Germinal center (tissue), 1 donor: ENCODE measurements around the gene ZDHHC22.
"Not testable (repeated sequence)": the region's sequence is repeated elsewhere in the genome, so short reads cannot be mapped to it uniquely, and the experiment has no call there.

ENCODE experiments used
- DNase-seq: peaks from one replicate; pipeline ENCODE4 v3.0.0; 2012; ENCODE audit warnings: mixed read lengths, low spot score

The ZDHHC22 gene

GRCh38 chr14:77141214-77142004 lies at the start of gene ZDHHC22:
ZDHHC22 (minus strand) TSS chr14:77141791; CDS start chr14:77139738, 2,053 bp downstream.
- peak; percentile 60 for DNase-seq

DNA sequence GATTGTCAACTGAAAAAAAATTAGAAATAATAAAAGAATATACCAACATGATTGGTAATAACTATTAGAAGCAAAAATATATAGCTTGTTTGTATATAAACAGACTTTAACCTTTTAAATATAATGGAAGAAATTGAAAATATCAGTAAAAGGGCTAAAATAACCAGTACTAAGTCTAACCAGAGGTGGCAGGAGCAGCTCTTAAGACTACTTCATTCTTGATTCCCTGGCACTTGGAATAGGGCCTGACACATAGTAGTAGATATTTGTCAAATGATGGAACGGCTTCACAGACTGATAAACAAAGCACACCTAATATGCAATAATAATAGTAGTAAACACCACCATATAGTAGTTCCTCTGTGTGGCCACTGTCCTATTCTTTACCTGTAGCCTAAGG lies 49.4 kb upstream of the ZDHHC22 start:
- no peak for DNase-seq

DNA sequence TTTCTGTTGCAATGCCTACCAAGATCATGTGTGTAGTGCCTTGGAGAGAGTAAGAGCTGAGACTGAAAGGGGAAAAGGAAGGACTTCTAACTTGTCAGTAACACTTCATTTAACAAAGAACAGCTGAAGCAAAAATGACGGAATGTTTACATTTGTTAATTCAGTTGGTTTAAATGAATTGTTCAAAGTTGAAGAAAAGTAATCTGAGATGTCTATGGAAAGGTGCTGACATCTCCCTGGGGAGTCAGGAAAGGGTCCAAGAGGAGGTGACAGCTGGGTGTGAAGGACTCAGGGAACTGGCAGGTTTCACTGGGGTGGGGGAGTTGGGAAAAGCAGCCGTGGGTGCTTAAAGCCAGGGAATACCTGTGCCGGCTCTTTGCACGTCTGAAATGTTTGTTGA lies 47.9 kb upstream of the ZDHHC22 start:
- no peak for DNase-seq

- no peak for DNase-seq
Observed at GRCh38 chr14:77187649-77188012, 46.0 kb upstream of the ZDHHC22 start.

- no peak for DNase-seq
Observed at GRCh38 chr14:77186911-77187648, 45.5 kb upstream of the ZDHHC22 start.

DNA sequence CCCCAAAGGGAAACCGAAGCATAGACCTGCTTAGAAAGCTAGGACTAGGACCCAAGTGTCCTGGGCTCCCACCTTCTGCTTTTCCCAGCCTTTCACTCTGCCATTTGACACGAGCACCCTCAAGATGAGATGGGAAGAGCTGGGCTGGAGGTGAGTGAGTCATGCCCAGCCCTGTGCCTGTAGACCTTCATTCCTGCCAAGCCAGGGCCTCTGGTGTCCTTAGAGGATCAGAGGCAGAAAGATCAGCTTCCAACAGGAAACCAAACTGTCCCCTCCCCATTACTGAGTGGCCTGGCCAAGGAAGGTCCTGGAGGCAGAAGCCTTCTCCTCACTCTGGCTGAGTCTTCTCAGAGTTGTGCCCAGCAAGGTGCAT lies 43.5 kb upstream of the ZDHHC22 start:
- DNase-seq: no peak

DNA sequence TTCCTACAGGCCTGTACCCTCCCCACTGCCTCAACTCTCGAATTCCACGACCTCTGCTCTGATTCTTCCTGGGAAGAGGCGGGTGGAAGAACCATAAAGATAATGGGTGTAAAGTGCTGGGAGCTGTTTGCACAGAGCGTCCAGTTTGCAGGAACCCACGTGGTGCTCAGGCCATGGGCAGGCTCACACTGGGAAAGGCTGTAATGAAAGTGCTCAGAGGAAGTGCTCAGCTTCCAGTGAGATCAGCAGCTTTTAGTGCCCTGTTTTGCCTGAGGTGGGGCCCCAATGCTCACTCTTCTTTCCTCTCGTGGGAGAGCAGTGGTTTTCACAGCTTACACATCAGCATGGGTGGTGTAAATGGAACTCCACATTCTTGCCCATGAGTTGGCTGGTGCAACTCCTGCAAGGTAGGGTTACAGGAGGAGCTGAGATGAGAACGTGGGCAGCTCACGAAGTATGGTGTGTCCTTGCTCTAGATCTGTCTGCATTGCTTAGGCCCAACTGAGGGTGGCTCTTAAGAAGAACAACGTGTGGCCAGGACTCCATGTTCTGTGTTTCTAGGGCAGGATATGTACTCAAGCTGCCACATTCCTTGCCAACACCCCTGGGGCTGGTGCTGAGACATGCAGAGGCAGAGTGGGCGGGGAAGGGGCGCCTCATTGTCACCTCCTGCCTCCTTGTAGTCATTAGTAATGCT lies 43.0 kb upstream of the ZDHHC22 start:
- no peak for DNase-seq

- DNase-seq: no peak
Observed at GRCh38 chr14:77183896-77184295, 42.3 kb upstream of the ZDHHC22 start.

DNA sequence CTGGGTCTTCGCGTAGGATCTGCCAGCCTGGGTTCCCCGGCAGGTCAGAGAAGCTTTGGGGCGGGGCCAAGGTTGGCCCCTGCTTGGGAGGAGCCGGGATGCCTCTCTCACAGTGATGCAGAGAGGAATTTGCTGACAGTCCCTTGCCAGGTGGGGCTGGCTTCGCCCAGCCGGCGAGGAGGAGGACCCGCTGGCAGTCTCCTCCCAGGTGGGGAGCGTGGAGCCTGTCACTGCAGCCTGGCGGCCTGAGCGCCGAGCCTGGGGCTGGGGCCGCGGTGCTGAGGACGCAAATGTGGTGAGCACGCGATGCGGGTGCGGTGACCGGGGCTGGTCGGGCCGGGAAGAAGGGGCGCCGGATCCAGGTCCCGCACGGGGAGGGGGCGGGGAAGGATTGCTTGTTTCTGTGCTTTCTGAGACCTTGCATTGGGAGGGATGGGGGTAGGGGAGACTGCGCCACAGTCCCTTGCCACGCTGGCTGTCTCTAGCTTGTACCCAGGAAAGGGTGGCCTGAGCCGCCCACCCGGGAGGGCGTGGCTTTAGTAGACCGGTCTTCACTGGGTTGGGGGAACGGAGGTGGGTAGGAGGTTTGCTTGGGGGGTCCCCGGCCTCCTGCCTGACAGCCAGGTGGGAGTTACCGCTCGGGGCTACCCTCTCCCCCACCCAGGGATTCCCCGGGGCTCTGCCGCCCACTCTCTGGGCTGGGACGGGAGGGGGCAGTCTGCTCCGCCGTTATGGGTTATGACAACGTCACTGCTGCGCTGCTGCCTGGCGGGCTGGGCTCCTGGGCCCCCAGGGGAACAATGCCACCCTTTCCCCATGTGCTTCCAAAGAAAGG lies 40.2 kb upstream of the ZDHHC22 start, which contains the start of gene TMEM63C:
Gene TMEM63C (plus strand): TSS at position 196 of the 835 bp plus-strand sequence. CDS start 37,016 bp downstream, outside the sequence.
- peak; percentile 90 for DNase-seq

DNA sequence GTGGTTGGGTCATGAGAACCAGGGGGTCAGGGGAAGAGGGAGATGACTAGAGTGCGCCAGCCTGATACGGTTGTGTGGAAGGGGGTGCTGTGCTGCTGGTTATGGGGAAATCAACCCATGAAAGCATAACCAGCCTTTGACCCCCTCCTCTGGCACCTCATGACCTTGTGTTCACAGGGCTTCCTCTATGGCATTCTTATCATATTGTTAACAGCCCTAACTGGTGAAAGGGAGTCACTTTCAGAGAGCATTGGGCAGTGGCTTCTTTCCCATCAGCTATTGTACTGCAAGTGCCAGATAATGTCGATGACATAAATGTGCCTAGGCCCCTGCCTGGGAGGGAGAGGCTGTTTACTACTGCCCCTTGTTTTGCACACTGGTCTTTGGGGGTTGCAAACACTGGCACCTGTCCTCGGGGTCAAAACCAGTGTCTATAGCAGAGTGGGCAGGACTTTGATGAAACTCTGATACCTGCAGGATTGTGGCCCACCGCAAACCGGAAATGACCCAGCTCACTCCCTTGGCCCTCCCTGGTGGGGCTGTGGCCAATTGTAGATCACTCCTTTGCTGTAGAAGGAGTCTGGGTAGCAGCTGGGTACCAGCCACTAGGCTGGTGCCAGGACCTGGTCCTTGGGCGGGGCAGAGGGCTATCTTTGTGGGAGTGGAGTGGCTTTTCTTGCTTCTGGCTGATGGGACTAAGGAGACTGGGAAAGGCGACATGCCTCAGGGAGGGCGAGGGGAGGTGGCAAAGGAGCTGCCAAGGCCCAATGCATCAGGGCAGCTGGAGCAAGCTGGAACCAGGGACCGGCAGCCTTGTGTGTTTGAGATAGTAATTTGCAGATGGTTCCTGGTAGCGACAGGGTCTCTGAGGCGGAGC lies 39.4 kb upstream of the ZDHHC22 start:
- no peak for DNase-seq

DNA sequence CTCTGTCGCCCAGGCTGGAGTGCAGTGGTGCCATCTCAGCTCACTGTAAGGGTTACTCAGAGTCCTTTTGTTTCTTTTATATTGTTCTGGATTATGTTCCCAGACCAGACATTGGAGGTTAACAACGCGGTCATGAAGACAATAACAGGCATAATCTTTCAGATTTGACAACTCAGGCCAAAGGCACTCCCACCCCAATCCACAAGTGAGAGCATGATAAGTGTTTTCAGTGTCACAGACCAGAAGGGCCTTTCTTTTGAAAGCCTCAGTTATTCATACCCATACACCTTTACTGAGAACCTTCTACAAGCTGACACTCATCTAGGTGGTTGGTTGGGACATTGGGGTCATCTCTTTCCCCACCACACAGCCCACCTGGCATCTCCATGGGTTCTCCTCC lies 37.1 kb upstream of the ZDHHC22 start:
- DNase-seq: no peak

GRCh38 chr14:77177702-77178101 lies 36.1 kb upstream of the ZDHHC22 start:
- DNase-seq: no peak

- DNase-seq: no peak
Observed at GRCh38 chr14:77175843-77176242, 34.3 kb upstream of the ZDHHC22 start.

- not testable (repeated sequence) for DNase-seq
Observed at GRCh38 chr14:77173911-77174617, 32.5 kb upstream of the ZDHHC22 start.

DNA sequence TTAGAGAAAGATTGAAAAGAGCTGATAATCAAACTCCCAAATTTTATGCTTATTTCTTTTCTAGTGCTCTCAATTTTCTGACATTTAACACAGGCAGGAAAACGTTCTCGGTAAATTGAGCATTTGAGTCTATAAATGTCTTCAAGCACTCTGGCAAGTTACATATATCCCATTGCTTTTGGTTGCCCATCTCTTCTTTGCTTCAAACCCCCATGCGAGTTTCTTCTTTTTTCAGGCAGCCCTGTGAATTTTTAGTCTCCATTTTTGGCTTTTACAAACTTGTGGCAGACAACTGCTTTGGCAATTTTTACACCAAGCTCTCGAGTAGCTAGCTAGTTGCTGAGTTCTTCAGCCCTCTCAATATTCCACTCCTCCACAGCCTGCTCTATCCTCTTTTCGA lies 31.3 kb upstream of the ZDHHC22 start:
- no peak for DNase-seq

- no peak for DNase-seq
Observed at GRCh38 chr14:77170045-77170444, 28.5 kb upstream of the ZDHHC22 start.

GRCh38 chr14:77161011-77161410 lies 19.4 kb upstream of the ZDHHC22 start:
- DNase-seq: no peak

- no peak for DNase-seq
Observed at GRCh38 chr14:77158882-77159255, 17.3 kb upstream of the ZDHHC22 start.

GRCh38 chr14:77158175-77158881 lies 16.7 kb upstream of the ZDHHC22 start:
- no peak for DNase-seq

DNA sequence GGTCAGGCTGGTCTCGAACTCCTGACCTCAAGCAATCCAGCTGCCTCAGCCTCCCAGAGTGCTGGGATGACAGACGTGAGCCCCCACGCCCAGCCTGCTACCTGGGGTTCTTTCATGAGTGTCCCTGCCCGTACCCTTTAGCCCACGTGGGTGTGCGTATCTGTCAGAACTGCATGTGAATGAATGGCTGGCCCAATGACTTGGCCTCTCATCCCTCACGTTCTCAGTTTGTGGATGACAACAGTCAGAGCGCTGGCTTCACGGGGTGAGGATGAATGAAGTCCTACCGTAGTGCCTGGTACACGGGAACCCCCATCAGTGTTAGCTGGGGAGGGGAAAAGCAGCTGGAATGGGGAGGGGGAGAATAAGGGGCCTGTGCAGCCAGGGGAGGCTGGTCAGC lies 16.1 kb upstream of the ZDHHC22 start:
- DNase-seq: no peak
